HTR-8/SVneo (cell line): ENCODE results near the gene SNRNP35.
"Not testable (repeated sequence)": the region's sequence is repeated elsewhere in the genome, so short reads cannot be mapped to it uniquely, and the experiment has no call there.

ENCODE experiments used
- DNase-seq: peaks from one replicate; pipeline ENCODE4 v3.0.0; 2011; ENCODE audit warnings: low spot score, mixed read lengths; ENCODE audit not compliant: insufficient read length
- FAIRE-seq: peaks from 2 replicates; lab custom pipeline; 2011; peaks lifted over from hg19 to GRCh38; lab: Jason Lieb, UNC

Gene SNRNP35

GRCh38 chr12:123487428-123487827 is 29.5 kb downstream of the SNRNP35 start:
- FAIRE-seq (no peak), DNase-seq (no peak)

GRCh38 chr12:123488539-123489230 is 30.7 kb downstream of the SNRNP35 start:
- FAIRE-seq = no peak

GRCh38 chr12:123489580-123489979 is 31.6 kb downstream of the SNRNP35 start:
- FAIRE-seq (no peak), DNase-seq (no peak)

More at GRCh38 chr12:123488539-123489230, 30.7 kb downstream of the SNRNP35 start:
- no peak for DNase-seq

GRCh38 chr12:123490089-123490488 is 32.1 kb downstream of the SNRNP35 start:
- DNase-seq = no peak
- no peak for FAIRE-seq

GRCh38 chr12:123491056-123491455 is 33.1 kb downstream of the SNRNP35 start:
- FAIRE-seq = no peak

GRCh38 chr12:123491481-123491880 is 33.5 kb downstream of the SNRNP35 start:
- DNase-seq = no peak
- FAIRE-seq = no peak

More at GRCh38 chr12:123491056-123491455, 33.1 kb downstream of the SNRNP35 start:
- no peak for DNase-seq

GRCh38 chr12:123492339-123493039 is 34.5 kb downstream of the SNRNP35 start:
- DNase-seq, FAIRE-seq: not testable (repeated sequence)

GRCh38 chr12:123494124-123494851 is 36.3 kb downstream of the SNRNP35 start:
- FAIRE-seq = no peak

GRCh38 chr12:123497065-123497464 is 39.1 kb downstream of the SNRNP35 start:
- no peak for FAIRE-seq
- no peak for DNase-seq

More at GRCh38 chr12:123494124-123494851, 36.3 kb downstream of the SNRNP35 start:
- no peak for DNase-seq

- no peak for DNase-seq
- FAIRE-seq = no peak
These were observed 40.3 kb downstream of the SNRNP35 start for GRCh38 chr12:123498126-123498825.

GRCh38 chr12:123499332-123499731 is 41.4 kb downstream of the SNRNP35 start:
- FAIRE-seq = no peak
- no peak for DNase-seq

- FAIRE-seq = no peak
- no peak for DNase-seq
These were observed 44.3 kb downstream of the SNRNP35 start for GRCh38 chr12:123502163-123502704.

GRCh38 chr12:123506059-123506842 is 48.3 kb downstream of the SNRNP35 start:
- FAIRE-seq (no peak), DNase-seq (no peak)

- DNase-seq (no peak), FAIRE-seq (no peak)
These were observed 48.9 kb downstream of the SNRNP35 start for GRCh38 chr12:123506843-123507236.

- DNase-seq (no peak), FAIRE-seq (no peak)
These were observed 55.1 kb downstream of the SNRNP35 start for GRCh38 chr12:123512838-123513665.

- FAIRE-seq = no peak
These were observed 55.9 kb downstream of the SNRNP35 start for GRCh38 chr12:123513805-123514204.

GRCh38 chr12:123514582-123515221 is 56.8 kb downstream of the SNRNP35 start:
- DNase-seq, FAIRE-seq: not testable (repeated sequence)

More at GRCh38 chr12:123513805-123514204, 55.9 kb downstream of the SNRNP35 start:
- DNase-seq = no peak
